ENCODE data around the gene SCEL.

Gene SCEL

GRCh38 chr13:77555246-77555645, 19.7 kb downstream of the SCEL start:
- in situ Hi-C loops (cut with HindIII; ENCODE audit: low sequenced_read_pairs), result no loop called here

- in situ Hi-C loops (cut with HindIII; ENCODE audit: low sequenced_read_pairs), result no loop called here
Measured at GRCh38 chr13:77558016-77558415, 22.5 kb downstream of the SCEL start.

- in situ Hi-C loops (cut with HindIII; ENCODE audit: low sequenced_read_pairs), result no loop called here
Measured at GRCh38 chr13:77563111-77563510, 27.6 kb downstream of the SCEL start.

GRCh38 chr13:77565635-77566034, 30.1 kb downstream of the SCEL start:
- in situ Hi-C loops (cut with HindIII; ENCODE audit: low sequenced_read_pairs), result no loop called here

- in situ Hi-C loops (cut with HindIII; ENCODE audit: low sequenced_read_pairs), result no loop called here
Measured at GRCh38 chr13:77571956-77572355, 36.5 kb downstream of the SCEL start.

- in situ Hi-C loops (cut with HindIII; ENCODE audit: low sequenced_read_pairs), result no loop called here
Measured at GRCh38 chr13:77574096-77574495, 38.6 kb downstream of the SCEL start.

GRCh38 chr13:77579959-77580358, 44.5 kb downstream of the SCEL start:
- in situ Hi-C loops (cut with HindIII; ENCODE audit: low sequenced_read_pairs), result no loop called here

- in situ Hi-C loops (cut with HindIII; ENCODE audit: low sequenced_read_pairs), result no loop called here
Measured at GRCh38 chr13:77580748-77581147, 45.2 kb downstream of the SCEL start.

GRCh38 chr13:77583581-77583980, 48.1 kb downstream of the SCEL start:
- in situ Hi-C loops (cut with HindIII; ENCODE audit: low sequenced_read_pairs), result no loop called here

GRCh38 chr13:77584106-77584505, 48.6 kb downstream of the SCEL start:
- in situ Hi-C loops (cut with HindIII; ENCODE audit: low sequenced_read_pairs), result no loop called here

- in situ Hi-C loops (cut with HindIII; ENCODE audit: low sequenced_read_pairs), result no loop called here
Measured at GRCh38 chr13:77595166-77595810, 59.8 kb downstream of the SCEL start.

GRCh38 chr13:77596777-77597176, 61.3 kb downstream of the SCEL start:
- in situ Hi-C loops (cut with HindIII; ENCODE audit: low sequenced_read_pairs), result no loop called here

GRCh38 chr13:77599351-77599750, 63.8 kb downstream of the SCEL start:
- in situ Hi-C loops (cut with HindIII; ENCODE audit: low sequenced_read_pairs), result no loop called here

- in situ Hi-C loops (cut with HindIII; ENCODE audit: low sequenced_read_pairs), result no loop called here
Measured at GRCh38 chr13:77600701-77601100, 65.2 kb downstream of the SCEL start.

GRCh38 chr13:77611068-77611467, 75.6 kb downstream of the SCEL start:
- in situ Hi-C loops (cut with HindIII; ENCODE audit: low sequenced_read_pairs), result no loop called here

- in situ Hi-C loops (cut with HindIII; ENCODE audit: low sequenced_read_pairs), result no loop called here
Measured at GRCh38 chr13:77616027-77616426, 80.5 kb downstream of the SCEL start.

GRCh38 chr13:77619655-77620054, 84.1 kb downstream of the SCEL start:
- in situ Hi-C loops (cut with HindIII; ENCODE audit: low sequenced_read_pairs), result no loop called here

GRCh38 chr13:77620138-77620537, 84.6 kb downstream of the SCEL start:
- in situ Hi-C loops (cut with HindIII; ENCODE audit: low sequenced_read_pairs), result no loop called here

GRCh38 chr13:77623806-77624205, 88.3 kb downstream of the SCEL start:
- in situ Hi-C loops (cut with HindIII; ENCODE audit: low sequenced_read_pairs), result no loop called here

GRCh38 chr13:77628170-77628569, 92.7 kb downstream of the SCEL start:
- in situ Hi-C loops (cut with HindIII; ENCODE audit: low sequenced_read_pairs), result no loop called here

GRCh38 chr13:77637588-77637987, 102.1 kb downstream of the SCEL start:
- in situ Hi-C loops (cut with HindIII; ENCODE audit: low sequenced_read_pairs), result no loop called here

- in situ Hi-C loops (cut with HindIII; ENCODE audit: low sequenced_read_pairs), result no loop called here
Measured at GRCh38 chr13:77650409-77650808, 114.9 kb downstream of the SCEL start.

GRCh38 chr13:77653301-77653700, 117.8 kb downstream of the SCEL start:
- in situ Hi-C loops (cut with HindIII; ENCODE audit: low sequenced_read_pairs), result no loop called here

Data from DLD1 (cell line).